ENCODE measurements around the gene STARD8.
"Not testable (repeated sequence)": the region's sequence is repeated elsewhere in the genome, so short reads cannot be mapped to it uniquely, and the experiment has no call there.

The STARD8 gene

DNA sequence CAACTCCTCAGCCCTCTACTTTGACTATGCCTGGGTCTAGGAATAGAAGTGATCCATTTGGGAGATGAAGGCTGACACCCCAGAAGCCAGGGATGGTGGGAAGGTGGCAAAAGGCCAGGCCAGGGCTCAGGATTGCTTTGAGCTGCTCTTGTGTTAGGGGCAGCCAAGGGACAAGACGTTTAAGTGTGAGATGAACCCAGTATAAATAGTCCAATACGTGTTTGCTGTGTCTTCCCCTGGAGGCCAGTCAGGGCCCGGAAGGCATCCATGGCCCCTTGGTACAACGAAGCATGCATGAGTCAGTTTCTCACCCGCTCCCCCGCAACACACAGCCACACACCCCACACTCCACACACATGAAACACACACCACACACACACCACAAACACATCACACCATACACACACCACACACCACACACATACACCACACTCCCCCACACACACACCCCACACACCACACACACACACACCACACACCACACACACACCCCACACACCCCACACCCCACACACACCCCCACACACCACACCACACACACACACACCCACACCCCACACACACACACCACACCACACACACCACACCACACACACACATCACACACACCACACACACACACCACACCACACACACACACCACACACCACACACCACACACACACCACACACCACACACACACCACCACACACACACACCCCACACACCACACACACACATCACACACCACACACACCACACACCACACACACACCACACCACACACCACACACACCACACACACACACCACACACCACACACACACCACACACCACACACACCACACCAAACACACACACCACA lies 5.1 kb downstream of the STARD8 start:
- H3K4me1 ChIP-seq (ENCODE audit: control insufficient read depth in 1 of 2, insufficient read depth in 1 of 2, low read depth in 1 of 2, low read length in 1 of 2), result no peaks in the 10 kb centered on the region
- no peaks in the 10 kb centered on the region for H3K9me3 ChIP-seq
- H3K4me3 ChIP-seq (ENCODE audit: low read depth in 1 of 2, low read length in 1 of 2), result no peak overlapping the region
- H3K27me3 ChIP-seq, result peaks cover 22% of the 10 kb centered on the region
- no peak overlapping the region for H3K27ac ChIP-seq
- H3K36me3 ChIP-seq, result no peaks in the 10 kb centered on the region
- TF ChIP-seq, protein P1, sequence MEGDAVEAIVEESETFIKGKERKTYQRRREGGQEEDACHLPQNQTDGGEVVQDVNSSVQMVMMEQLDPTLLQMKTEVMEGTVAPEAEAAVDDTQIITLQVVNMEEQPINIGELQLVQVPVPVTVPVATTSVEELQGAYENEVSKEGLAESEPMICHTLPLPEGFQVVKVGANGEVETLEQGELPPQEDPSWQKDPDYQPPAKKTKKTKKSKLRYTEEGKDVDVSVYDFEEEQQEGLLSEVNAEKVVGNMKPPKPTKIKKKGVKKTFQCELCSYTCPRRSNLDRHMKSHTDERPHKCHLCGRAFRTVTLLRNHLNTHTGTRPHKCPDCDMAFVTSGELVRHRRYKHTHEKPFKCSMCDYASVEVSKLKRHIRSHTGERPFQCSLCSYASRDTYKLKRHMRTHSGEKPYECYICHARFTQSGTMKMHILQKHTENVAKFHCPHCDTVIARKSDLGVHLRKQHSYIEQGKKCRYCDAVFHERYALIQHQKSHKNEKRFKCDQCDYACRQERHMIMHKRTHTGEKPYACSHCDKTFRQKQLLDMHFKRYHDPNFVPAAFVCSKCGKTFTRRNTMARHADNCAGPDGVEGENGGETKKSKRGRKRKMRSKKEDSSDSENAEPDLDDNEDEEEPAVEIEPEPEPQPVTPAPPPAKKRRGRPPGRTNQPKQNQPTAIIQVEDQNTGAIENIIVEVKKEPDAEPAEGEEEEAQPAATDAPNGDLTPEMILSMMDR (IDR thresholded peaks at IDR 0.05), result no peak

GRCh38 chrX:68654693-68655092 lies 7.2 kb downstream of the STARD8 start:
- Histone ChIP-seq H3K4me3 (ENCODE audit: low read depth in 1 of 2, low read length in 1 of 2) (no peak overlapping the region), H3K27ac (no peak overlapping the region), H3K4me1 (ENCODE audit: control insufficient read depth in 1 of 2, insufficient read depth in 1 of 2, low read depth in 1 of 2, low read length in 1 of 2) (peaks cover 0 to 2% of the 10 kb centered on the region in 2 experiments), H3K36me3 (no peaks in the 10 kb centered on the region), H3K9me3 (no peaks in the 10 kb centered on the region), H3K27me3 (peaks cover under 1% of the 10 kb centered on the region)
- TF ChIP-seq, protein P1 (IDR thresholded peaks at IDR 0.05), result no peak

DNA sequence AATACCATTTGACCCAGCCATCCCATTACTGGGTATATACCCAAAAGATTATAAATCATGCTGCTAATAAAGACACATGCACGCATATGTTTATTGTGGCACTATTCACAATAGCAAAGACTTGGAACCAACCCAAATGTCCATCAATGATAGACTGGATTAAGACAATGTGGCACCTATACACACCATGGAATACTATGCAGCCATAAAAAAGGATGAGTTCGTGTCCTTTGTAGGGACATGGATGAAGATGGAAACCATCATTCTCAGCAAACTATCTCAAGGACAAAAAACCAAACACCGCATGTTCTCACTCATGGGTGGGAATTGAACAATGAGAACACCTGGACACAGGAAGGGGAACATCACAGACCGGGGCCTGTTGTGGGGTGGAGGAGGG lies 9.0 kb downstream of the STARD8 start:
- not testable (repeated sequence) for H3K36me3 ChIP-seq; H3K9me3 ChIP-seq; H3K4me3 ChIP-seq (ENCODE audit: low read depth in 1 of 2, low read length in 1 of 2); H3K4me1 ChIP-seq (ENCODE audit: control insufficient read depth in 1 of 2, insufficient read depth in 1 of 2, low read depth in 1 of 2, low read length in 1 of 2); H3K27me3 ChIP-seq; H3K27ac ChIP-seq

DNA sequence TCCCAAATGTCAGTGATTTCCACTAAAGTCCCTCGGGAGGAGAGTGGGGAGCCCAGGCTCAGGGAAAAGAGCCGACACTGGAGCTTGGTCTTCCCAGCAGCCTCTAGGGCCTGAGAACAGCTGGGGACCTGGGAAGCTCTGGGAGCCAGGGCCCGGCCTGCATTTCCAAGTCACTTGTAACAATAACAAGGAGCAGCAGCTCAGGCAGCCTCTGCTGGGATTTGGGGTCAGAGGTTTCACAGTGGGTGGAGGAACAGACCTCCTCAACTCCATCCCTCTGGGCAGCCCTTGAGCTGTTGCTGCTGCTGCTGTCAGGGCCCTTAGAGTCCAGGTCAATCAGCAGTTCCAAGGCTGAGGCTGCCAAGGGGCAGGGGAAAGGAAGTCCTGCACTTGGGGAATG lies 11.1 kb downstream of the STARD8 start:
- peaks cover 0 to 2% of the 10 kb centered on the region in 2 experiments for H3K4me1 ChIP-seq (ENCODE audit: control insufficient read depth in 1 of 2, insufficient read depth in 1 of 2, low read depth in 1 of 2, low read length in 1 of 2)
- H3K27ac ChIP-seq, result no peak overlapping the region
- no peaks in the 10 kb centered on the region for H3K36me3 ChIP-seq
- TF ChIP-seq, protein P1 (IDR thresholded peaks at IDR 0.05), result no peak
- no peak overlapping the region for H3K4me3 ChIP-seq (ENCODE audit: low read depth in 1 of 2, low read length in 1 of 2)
- no peaks in the 10 kb centered on the region for H3K27me3 ChIP-seq
- H3K9me3 ChIP-seq, result no peaks in the 10 kb centered on the region

GRCh38 chrX:68659385-68659784 lies 11.9 kb downstream of the STARD8 start:
- peaks cover 0 to 2% of the 10 kb centered on the region in 2 experiments for H3K4me1 ChIP-seq (ENCODE audit: control insufficient read depth in 1 of 2, insufficient read depth in 1 of 2, low read depth in 1 of 2, low read length in 1 of 2)
- no peak overlapping the region for H3K27ac ChIP-seq

DNA sequence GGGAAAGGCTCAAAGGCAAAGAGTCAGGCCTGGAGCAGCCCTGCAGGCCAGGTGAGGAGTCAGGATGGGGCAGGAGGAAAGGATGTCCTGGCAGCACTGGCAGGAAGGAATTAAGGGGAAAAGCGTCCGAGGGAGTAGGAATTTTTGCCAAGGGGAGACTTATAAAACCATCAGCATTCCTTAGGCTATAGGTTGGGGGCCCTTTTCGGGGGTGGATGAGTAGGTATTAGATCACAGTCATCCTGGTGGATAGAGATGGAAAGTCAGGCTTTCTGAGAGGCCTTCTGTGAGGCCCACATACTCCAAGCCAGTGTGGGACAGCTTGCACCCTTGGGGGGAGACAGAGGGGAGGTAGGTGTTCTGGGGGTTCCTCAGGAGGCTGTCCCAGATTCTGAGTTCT lies 12.3 kb downstream of the STARD8 start:
- Histone ChIP-seq H3K36me3 (no peaks in the 10 kb centered on the region), H3K4me1 (ENCODE audit: control insufficient read depth in 1 of 2, insufficient read depth in 1 of 2, low read depth in 1 of 2, low read length in 1 of 2) (peaks cover 0 to 2% of the 10 kb centered on the region in 2 experiments), H3K9me3 (no peaks in the 10 kb centered on the region), H3K27me3 (no peaks in the 10 kb centered on the region), H3K27ac (no peak overlapping the region), H3K4me3 (ENCODE audit: low read depth in 1 of 2, low read length in 1 of 2) (no peak overlapping the region)
- TF ChIP-seq, protein P1 (IDR thresholded peaks at IDR 0.05), result no peak

More at GRCh38 chrX:68659385-68659784, 11.9 kb downstream of the STARD8 start:
- TF ChIP-seq, protein P1 (IDR thresholded peaks at IDR 0.05), result no peak
- Histone ChIP-seq H3K36me3 (no peaks in the 10 kb centered on the region), H3K9me3 (no peaks in the 10 kb centered on the region), H3K27me3 (no peaks in the 10 kb centered on the region), H3K4me3 (ENCODE audit: low read depth in 1 of 2, low read length in 1 of 2) (no peak overlapping the region)

Data from neutrophil (primary cell).